ENCODE measurements around the gene NOL3.

The NOL3 gene

DNA sequence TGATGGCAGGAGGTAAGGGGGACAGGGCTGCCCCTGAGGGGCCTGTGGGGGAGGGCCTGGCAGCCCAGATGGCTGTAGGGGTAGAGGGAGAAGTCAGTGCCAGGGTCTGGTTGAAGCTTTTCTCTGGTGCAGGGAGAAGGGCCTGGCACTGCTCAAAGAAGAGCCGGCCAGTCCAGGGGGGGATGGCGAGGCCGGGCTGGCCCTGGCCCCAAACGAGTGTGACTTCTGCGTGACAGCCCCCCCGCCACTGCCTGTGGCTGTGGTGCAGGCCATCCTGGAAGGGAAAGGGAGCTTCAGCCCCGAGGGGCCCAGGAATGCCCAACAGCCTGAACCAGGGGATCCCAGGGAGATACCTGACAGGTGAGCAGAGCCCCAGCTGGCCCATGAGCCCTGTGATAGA, 2.8 kb upstream of the NOL3 start:
- H3K27ac ChIP-seq = no peak overlapping the region
- TF ChIP-seq, protein P1, sequence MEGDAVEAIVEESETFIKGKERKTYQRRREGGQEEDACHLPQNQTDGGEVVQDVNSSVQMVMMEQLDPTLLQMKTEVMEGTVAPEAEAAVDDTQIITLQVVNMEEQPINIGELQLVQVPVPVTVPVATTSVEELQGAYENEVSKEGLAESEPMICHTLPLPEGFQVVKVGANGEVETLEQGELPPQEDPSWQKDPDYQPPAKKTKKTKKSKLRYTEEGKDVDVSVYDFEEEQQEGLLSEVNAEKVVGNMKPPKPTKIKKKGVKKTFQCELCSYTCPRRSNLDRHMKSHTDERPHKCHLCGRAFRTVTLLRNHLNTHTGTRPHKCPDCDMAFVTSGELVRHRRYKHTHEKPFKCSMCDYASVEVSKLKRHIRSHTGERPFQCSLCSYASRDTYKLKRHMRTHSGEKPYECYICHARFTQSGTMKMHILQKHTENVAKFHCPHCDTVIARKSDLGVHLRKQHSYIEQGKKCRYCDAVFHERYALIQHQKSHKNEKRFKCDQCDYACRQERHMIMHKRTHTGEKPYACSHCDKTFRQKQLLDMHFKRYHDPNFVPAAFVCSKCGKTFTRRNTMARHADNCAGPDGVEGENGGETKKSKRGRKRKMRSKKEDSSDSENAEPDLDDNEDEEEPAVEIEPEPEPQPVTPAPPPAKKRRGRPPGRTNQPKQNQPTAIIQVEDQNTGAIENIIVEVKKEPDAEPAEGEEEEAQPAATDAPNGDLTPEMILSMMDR (conservative IDR thresholded peaks at IDR 0.05) = no peak
- no peak for TF ChIP-seq ZFX (IDR thresholded peaks at IDR 0.05)

DNA sequence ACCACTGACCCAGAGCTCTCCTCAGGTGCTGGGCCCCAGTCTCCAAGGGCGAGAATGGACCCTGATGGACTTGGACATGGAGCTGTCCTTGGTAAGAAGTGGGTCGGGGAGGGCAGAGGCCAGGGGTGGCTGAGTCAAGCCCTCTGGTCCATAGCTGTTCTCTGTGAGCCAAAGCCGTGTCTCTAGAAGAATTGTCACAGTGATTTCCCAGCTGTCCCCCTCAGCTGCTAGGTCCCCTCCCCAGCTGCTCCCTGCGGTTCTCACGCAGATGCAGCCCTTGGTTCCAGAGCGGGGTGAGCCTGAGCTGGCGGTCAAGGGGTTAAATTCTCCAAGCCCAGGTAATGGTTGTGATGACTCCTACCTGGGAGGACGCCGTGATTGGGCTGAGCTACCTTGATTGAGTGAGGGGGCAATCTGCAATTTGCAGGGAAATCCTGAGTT, 1.3 kb upstream of the NOL3 start:
- H3K27ac ChIP-seq = no peak overlapping the region
- TF ChIP-seq, protein P1 (conservative IDR thresholded peaks at IDR 0.05) = no peak
- no peak for TF ChIP-seq ZFX (IDR thresholded peaks at IDR 0.05)

DNA sequence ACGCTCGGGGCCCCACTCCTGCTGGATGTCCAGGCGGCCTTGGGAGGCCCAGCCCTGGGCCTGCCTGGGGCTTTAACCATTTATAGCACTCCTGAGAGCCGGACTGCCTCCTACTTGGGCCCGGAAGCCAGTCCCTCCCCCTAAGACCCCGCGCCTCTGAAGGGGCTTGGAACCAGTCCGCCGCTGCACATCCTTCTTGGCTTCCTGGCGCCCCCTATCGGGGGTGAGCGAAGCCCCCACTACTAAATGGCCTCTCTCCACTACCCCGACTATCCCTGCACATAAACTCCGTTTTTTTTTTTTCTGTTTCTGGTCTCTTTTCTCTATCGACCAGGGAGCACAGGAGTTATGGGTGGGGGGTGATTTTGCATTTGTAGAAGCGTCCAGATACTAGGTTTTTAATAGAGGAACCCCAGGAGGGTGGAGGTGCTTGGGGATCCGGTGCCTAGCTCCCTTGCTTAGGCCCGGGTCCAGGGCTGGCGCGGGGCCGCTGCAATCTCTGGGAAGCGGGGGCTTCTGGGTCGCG, 633 bp upstream of the NOL3 start:
- no peak overlapping the region for H3K27ac ChIP-seq
- no peak for TF ChIP-seq ZFX (IDR thresholded peaks at IDR 0.05)
- TF ChIP-seq, protein P1 (conservative IDR thresholded peaks at IDR 0.05) = no peak; the same call in 1 of the 2 replicates

DNA sequence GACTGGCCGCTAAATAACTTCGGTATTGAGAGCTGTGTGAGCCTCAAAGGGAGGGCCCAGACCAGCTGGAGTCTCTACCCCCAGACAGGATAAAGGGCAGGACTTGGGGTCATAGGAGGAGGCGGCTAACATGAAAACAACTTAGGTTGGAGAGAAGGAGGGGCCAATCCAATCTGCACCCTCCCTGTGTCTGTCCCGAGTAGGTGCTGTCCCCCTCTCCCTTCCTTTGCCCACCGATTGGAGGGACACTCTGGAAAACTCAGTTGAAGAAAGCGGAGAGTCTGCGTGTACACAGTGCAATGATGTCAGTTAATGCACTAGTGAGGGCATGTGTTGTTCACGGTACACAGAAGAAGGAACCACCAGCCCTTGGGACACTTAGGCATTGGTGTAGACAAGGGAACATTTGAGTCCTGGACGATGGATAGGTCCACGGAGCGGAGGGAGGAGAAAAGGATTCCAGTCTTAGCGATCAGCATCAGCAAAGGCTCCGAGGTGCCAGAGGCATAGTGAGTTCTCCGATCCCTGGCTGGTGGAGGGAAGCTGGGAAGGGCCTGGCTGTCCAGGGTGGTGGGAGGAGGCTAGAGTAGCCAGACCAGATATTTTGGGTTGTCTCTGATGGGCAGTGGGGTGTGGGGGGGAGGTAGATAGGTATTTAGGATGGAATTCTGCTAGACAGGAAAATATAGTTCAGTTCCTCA, 761 bp downstream of the NOL3 start:
- H3K27ac ChIP-seq = no peak overlapping the region
- no peak for TF ChIP-seq ZFX (IDR thresholded peaks at IDR 0.05)

DNA sequence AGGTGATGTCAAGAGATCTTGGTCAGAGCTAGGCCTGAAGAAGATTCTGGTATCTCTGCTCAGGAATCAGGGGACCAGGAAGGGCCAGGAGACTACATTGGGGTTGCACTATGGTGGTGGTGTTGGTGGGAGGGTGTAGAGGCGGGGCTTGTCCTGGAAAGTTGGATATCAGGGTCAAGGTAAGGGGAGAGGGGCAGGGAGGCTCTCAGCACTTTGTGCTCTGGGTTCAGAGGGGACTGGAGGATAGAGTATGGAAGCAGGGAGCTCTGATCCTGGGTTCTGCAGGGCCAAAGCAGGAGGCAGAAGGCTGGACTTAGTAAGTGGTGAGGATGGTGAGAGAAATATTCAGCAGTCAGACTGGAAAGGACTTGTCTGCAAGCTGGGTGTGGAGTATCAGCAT, 3.0 kb downstream of the NOL3 start:
- TF ChIP-seq, protein P1 (conservative IDR thresholded peaks at IDR 0.05) = no peak
- no peak for TF ChIP-seq ZFX (IDR thresholded peaks at IDR 0.05)
- peak overlapping the region; percentile 86 for H3K27ac ChIP-seq

DNA sequence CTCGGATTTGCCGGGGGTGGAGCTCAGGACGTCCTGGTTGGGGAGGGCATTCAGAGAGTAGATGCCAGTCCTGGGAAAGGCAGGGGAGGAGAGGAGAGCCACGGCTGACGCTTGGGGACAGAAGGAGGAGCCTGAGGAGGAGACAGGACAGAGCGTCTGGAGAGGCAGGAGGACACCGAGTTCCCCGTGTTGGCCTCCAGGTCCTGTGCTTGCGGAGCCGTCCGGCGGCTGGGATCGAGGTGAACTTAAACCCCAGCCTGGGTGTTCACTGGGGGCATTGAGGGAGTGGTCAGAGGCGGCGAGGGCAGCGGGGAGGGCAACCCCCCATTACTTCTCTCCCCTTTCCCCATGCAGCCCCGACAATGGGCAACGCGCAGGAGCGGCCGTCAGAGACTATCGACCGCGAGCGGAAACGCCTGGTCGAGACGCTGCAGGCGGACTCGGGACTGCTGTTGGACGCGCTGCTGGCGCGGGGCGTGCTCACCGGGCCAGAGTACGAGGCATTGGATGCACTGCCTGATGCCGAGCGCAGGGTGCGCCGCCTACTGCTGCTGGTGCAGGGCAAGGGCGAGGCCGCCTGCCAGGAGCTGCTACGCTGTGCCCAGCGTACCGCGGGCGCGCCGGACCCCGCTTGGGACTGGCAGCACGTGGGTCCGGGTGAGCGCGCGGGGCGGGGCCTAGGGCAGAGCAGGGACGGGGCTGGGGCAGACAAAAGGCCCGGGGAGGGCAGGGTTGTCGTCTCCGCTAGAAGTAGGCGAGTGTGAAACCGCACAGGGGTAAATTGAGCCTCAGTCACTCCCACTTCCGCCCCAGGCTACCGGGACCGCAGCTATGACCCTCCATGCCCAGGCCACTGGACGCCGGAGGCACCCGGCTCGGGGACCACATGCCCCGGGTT, 3.7 kb downstream of the NOL3 start:
- 0 out of 2 replicates have a peak, but pooled peaks have one; percentile 21 for TF ChIP-seq ZFX (IDR thresholded peaks at IDR 0.05)
- TF ChIP-seq, protein P1 (conservative IDR thresholded peaks at IDR 0.05) = peak; percentile 40
- H3K27ac ChIP-seq = peak overlapping the region; percentile 86

DNA sequence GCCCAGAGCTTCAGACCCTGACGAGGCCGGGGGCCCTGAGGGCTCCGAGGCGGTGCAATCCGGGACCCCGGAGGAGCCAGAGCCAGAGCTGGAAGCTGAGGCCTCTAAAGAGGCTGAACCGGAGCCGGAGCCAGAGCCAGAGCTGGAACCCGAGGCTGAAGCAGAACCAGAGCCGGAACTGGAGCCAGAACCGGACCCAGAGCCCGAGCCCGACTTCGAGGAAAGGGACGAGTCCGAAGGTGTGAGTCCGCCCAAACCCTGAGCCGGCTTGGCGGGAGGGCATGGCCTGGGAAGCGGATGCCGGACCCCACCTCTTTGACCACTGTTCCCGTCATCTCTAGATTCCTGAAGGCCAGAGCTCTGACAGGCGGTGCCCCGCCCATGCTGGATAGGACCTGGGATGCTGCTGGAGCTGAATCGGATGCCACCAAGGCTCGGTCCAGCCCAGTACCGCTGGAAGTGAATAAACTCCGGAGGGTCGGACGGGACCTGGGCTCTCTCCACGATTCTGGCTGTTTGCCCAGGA, 4.4 kb downstream of the NOL3 start:
- TF ChIP-seq, protein P1 (conservative IDR thresholded peaks at IDR 0.05) = no peak
- TF ChIP-seq ZFX (IDR thresholded peaks at IDR 0.05) = no peak
- H3K27ac ChIP-seq = peak overlapping the region; percentile 86

Measured in C4-2B (cell line).